GM12875 (cell line): Measurements from ENCODE around the gene SLC12A7.

Source experiments
- H3K4me3 ChIP-seq: one replicate; pipeline ENCODE4 v1.5.1; 2011; ENCODE audit warnings: low read depth, low read length, control low read depth
- CTCF ChIP-seq: IDR thresholded peaks from 2 replicates; pipeline ENCODE4 v1.5.1; 2011; ENCODE audit warnings: low read depth, mild to moderate bottlenecking, control low read depth, inconsistent platforms, low read length, moderate library complexity, borderline replicate concordance; ENCODE audit not compliant: insufficient read depth

The SLC12A7 gene

GRCh38 chr5:1037671-1038416 is 74.0 kb downstream of the SLC12A7 start:
- no peak overlapping the region for H3K4me3 ChIP-seq
- TF ChIP-seq CTCF, result no peak

GRCh38 chr5:1037123-1037670 is 74.7 kb downstream of the SLC12A7 start:
- TF ChIP-seq CTCF, result no peak
- no peak overlapping the region for H3K4me3 ChIP-seq

- no peak overlapping the region for H3K4me3 ChIP-seq
- no peak for TF ChIP-seq CTCF
Measured at GRCh38 chr5:1036504-1037122, 75.2 kb downstream of the SLC12A7 start.

- TF ChIP-seq CTCF, result no peak
- no peak overlapping the region for H3K4me3 ChIP-seq
Measured at GRCh38 chr5:1035421-1036405, 76.2 kb downstream of the SLC12A7 start.

- H3K4me3 ChIP-seq, result no peak overlapping the region
- TF ChIP-seq CTCF, result no peak
Measured at GRCh38 chr5:1034986-1035385, 76.9 kb downstream of the SLC12A7 start.

GRCh38 chr5:1034421-1034905 is 77.4 kb downstream of the SLC12A7 start:
- TF ChIP-seq CTCF, result no peak

More at GRCh38 chr5:1034421-1034905, 77.4 kb downstream of the SLC12A7 start:
- no peak overlapping the region for H3K4me3 ChIP-seq
